ENCODE data around the gene NFIB.

The NFIB gene

GRCh38 chr9:14094491-14094890 is 219.4 kb downstream of the NFIB start:
- no peak for TF ChIP-seq YY1 (IDR thresholded peaks at IDR 0.05; ENCODE audit: insufficient read depth, insufficient read length)
- no peak for TF ChIP-seq ZNF274 (IDR thresholded peaks at IDR 0.05; ENCODE audit: low read depth, low read length)
- TF ChIP-seq SUZ12 (IDR thresholded peaks at IDR 0.05; ENCODE audit: extremely low read depth, insufficient read depth, insufficient read length) = no peak
- Histone ChIP-seq H3K36me3 (ENCODE audit: insufficient read depth, insufficient read length, low read length) (no peaks in the 10 kb centered on the region), H3K9me3 (ENCODE audit: insufficient read depth, low read length) (no peaks in the 10 kb centered on the region), H3K27me3 (ENCODE audit: insufficient read depth, insufficient read length) (no peaks in the 10 kb centered on the region), H3K9ac (ENCODE audit: insufficient read length, low read depth) (no peak overlapping the region), H3K4me1 (ENCODE audit: insufficient read depth, insufficient read length) (no peaks in the 10 kb centered on the region), H3K4me3 (ENCODE audit: insufficient read length, low read depth) (no peak overlapping the region)
- no peak for DNase-seq (ENCODE audit: low read depth, low spot score)

- no peak for DNase-seq (ENCODE audit: low read depth, low spot score)
- TF ChIP-seq ZNF274 (IDR thresholded peaks at IDR 0.05; ENCODE audit: low read depth, low read length) = no peak
- no peak for TF ChIP-seq SUZ12 (IDR thresholded peaks at IDR 0.05; ENCODE audit: extremely low read depth, insufficient read depth, insufficient read length)
- no peak for TF ChIP-seq YY1 (IDR thresholded peaks at IDR 0.05; ENCODE audit: insufficient read depth, insufficient read length)
- Histone ChIP-seq H3K36me3 (ENCODE audit: insufficient read depth, insufficient read length, low read length) (no peaks in the 10 kb centered on the region), H3K4me3 (ENCODE audit: insufficient read length, low read depth) (no peak overlapping the region), H3K9ac (ENCODE audit: insufficient read length, low read depth) (no peak overlapping the region), H3K4me1 (ENCODE audit: insufficient read depth, insufficient read length) (no peaks in the 10 kb centered on the region), H3K9me3 (ENCODE audit: insufficient read depth, low read length) (no peaks in the 10 kb centered on the region), H3K27me3 (ENCODE audit: insufficient read depth, insufficient read length) (no peaks in the 10 kb centered on the region)
Observed at GRCh38 chr9:14092344-14092743, 221.6 kb downstream of the NFIB start.

DNA sequence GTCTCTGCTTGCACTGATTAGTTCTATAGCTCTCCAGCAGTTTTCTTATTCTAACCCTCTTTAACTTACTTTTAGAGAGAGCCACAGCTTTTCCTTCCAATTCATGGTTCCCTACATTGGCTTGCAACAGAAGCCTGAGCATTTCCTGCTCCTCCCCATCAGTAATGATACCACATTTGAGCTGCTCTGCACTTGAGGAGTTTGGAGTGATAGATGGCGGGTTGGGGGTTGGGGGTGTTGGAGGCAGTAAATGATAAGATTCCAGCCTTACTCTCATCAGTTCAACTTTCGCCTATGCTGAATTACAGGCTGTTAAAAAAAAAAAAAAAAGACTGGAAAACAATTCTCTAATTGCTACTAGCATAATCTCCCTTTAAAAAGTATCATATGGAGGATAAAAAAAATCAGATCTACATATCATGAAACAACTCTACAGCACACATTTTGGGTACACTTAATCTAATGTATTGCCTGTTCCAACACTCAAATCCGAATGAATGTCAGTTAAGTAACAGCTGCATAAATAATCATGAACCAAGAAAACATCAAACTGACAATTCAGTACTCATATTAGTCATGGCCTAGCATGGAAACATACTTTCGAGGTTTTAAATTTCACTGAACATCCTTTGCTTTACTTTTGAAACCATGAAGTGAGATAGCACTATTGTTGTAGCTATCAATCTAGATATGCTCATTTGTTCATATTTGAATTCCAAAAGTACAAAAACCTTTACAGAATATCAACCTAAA is 224.7 kb downstream of the NFIB start:
- TF ChIP-seq ZNF274 (IDR thresholded peaks at IDR 0.05; ENCODE audit: low read depth, low read length) = no peak
- no peaks in the 10 kb centered on the region for H3K36me3 ChIP-seq (ENCODE audit: insufficient read depth, insufficient read length, low read length)
- H3K9me3 ChIP-seq (ENCODE audit: insufficient read depth, low read length) = no peaks in the 10 kb centered on the region
- H3K4me1 ChIP-seq (ENCODE audit: insufficient read depth, insufficient read length) = no peaks in the 10 kb centered on the region
- no peak overlapping the region for H3K9ac ChIP-seq (ENCODE audit: insufficient read length, low read depth)
- DNase-seq (ENCODE audit: low read depth, low spot score) = no peak
- H3K27me3 ChIP-seq (ENCODE audit: insufficient read depth, insufficient read length) = no peaks in the 10 kb centered on the region
- H3K4me3 ChIP-seq (ENCODE audit: insufficient read length, low read depth) = no peak overlapping the region

- TF ChIP-seq ZNF274 (IDR thresholded peaks at IDR 0.05; ENCODE audit: low read depth, low read length) (no peak), YY1 (IDR thresholded peaks at IDR 0.05; ENCODE audit: insufficient read depth, insufficient read length) (no peak), SUZ12 (IDR thresholded peaks at IDR 0.05; ENCODE audit: extremely low read depth, insufficient read depth, insufficient read length) (no peak)
- H3K4me1 ChIP-seq (ENCODE audit: insufficient read depth, insufficient read length) = no peaks in the 10 kb centered on the region
- no peaks in the 10 kb centered on the region for H3K36me3 ChIP-seq (ENCODE audit: insufficient read depth, insufficient read length, low read length)
- H3K27me3 ChIP-seq (ENCODE audit: insufficient read depth, insufficient read length) = no peaks in the 10 kb centered on the region
- H3K9me3 ChIP-seq (ENCODE audit: insufficient read depth, low read length) = no peaks in the 10 kb centered on the region
- H3K9ac ChIP-seq (ENCODE audit: insufficient read length, low read depth) = no peak overlapping the region
- DNase-seq (ENCODE audit: low read depth, low spot score) = no peak
- H3K4me3 ChIP-seq (ENCODE audit: insufficient read length, low read depth) = no peak overlapping the region
Observed at GRCh38 chr9:14087576-14087975, 226.4 kb downstream of the NFIB start.

DNA sequence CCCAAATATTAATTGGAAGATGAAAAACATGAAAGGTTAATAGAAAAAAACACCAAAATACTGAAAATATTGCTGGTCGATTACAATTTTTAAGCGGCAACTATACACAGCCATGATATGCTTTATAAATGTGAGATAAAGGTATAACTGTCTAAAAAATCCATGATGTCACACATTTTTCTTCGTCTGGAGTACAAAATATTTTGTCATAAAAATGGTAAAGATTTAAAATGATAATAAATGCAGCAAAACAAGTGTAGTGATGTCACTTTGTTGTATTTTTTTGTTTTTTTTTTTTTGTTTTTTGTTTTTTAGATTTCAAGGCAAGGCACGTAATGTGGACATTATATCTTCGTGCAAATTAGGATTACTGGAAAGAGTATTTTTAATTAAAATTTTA is 227.4 kb downstream of the NFIB start:
- Histone ChIP-seq H3K36me3 (ENCODE audit: insufficient read depth, insufficient read length, low read length) (no peaks in the 10 kb centered on the region), H3K9me3 (ENCODE audit: insufficient read depth, low read length) (no peaks in the 10 kb centered on the region), H3K4me3 (ENCODE audit: insufficient read length, low read depth) (no peak overlapping the region), H3K9ac (ENCODE audit: insufficient read length, low read depth) (no peak overlapping the region), H3K27me3 (ENCODE audit: insufficient read depth, insufficient read length) (no peaks in the 10 kb centered on the region), H3K4me1 (ENCODE audit: insufficient read depth, insufficient read length) (no peaks in the 10 kb centered on the region)
- no peak for TF ChIP-seq SUZ12 (IDR thresholded peaks at IDR 0.05; ENCODE audit: extremely low read depth, insufficient read depth, insufficient read length)
- no peak for TF ChIP-seq ZNF274 (IDR thresholded peaks at IDR 0.05; ENCODE audit: low read depth, low read length)
- TF ChIP-seq YY1 (IDR thresholded peaks at IDR 0.05; ENCODE audit: insufficient read depth, insufficient read length) = no peak
- no peak for DNase-seq (ENCODE audit: low read depth, low spot score)

- H3K4me1 ChIP-seq (ENCODE audit: insufficient read depth, insufficient read length) = no peaks in the 10 kb centered on the region
- H3K4me3 ChIP-seq (ENCODE audit: insufficient read length, low read depth) = no peak overlapping the region
- TF ChIP-seq ZNF274 (IDR thresholded peaks at IDR 0.05; ENCODE audit: low read depth, low read length) = no peak
- TF ChIP-seq YY1 (IDR thresholded peaks at IDR 0.05; ENCODE audit: insufficient read depth, insufficient read length) = no peak
- no peak for TF ChIP-seq SUZ12 (IDR thresholded peaks at IDR 0.05; ENCODE audit: extremely low read depth, insufficient read depth, insufficient read length)
- H3K36me3 ChIP-seq (ENCODE audit: insufficient read depth, insufficient read length, low read length) = no peaks in the 10 kb centered on the region
- H3K9ac ChIP-seq (ENCODE audit: insufficient read length, low read depth) = no peak overlapping the region
- no peaks in the 10 kb centered on the region for H3K27me3 ChIP-seq (ENCODE audit: insufficient read depth, insufficient read length)
- DNase-seq (ENCODE audit: low read depth, low spot score) = no peak
- no peaks in the 10 kb centered on the region for H3K9me3 ChIP-seq (ENCODE audit: insufficient read depth, low read length)
Observed at GRCh38 chr9:14085810-14086209, 228.1 kb downstream of the NFIB start.

- Histone ChIP-seq H3K27me3 (ENCODE audit: insufficient read depth, insufficient read length) (no peaks in the 10 kb centered on the region), H3K36me3 (ENCODE audit: insufficient read depth, insufficient read length, low read length) (no peaks in the 10 kb centered on the region), H3K4me1 (ENCODE audit: insufficient read depth, insufficient read length) (no peaks in the 10 kb centered on the region), H3K9ac (ENCODE audit: insufficient read length, low read depth) (no peak overlapping the region), H3K9me3 (ENCODE audit: insufficient read depth, low read length) (no peaks in the 10 kb centered on the region), H3K4me3 (ENCODE audit: insufficient read length, low read depth) (no peak overlapping the region)
- TF ChIP-seq SUZ12 (IDR thresholded peaks at IDR 0.05; ENCODE audit: extremely low read depth, insufficient read depth, insufficient read length) = no peak
- TF ChIP-seq ZNF274 (IDR thresholded peaks at IDR 0.05; ENCODE audit: low read depth, low read length) = no peak
- TF ChIP-seq YY1 (IDR thresholded peaks at IDR 0.05; ENCODE audit: insufficient read depth, insufficient read length) = no peak
- DNase-seq (ENCODE audit: low read depth, low spot score) = no peak
Observed at GRCh38 chr9:14084867-14085266, 229.1 kb downstream of the NFIB start.

Measured in NT2/D1 (cell line).